MV-4-11 (cell line): ENCODE measurements around the gene UBE2S.
"Not testable (repeated sequence)": the region's sequence is repeated elsewhere in the genome, so short reads cannot be mapped to it uniquely, and the experiment has no call there.

Experiments
- DNase-seq: peaks from one replicate; lab custom pipeline; 2025; lab: John Stamatoyannopoulos, UW

The UBE2S gene

GRCh38 chr19:55406091-55406825 lies 1.3 kb downstream of the UBE2S start:
- DNase-seq: no peak

- no peak for DNase-seq
These were observed 1.9 kb downstream of the UBE2S start for GRCh38 chr19:55405638-55406037.

GRCh38 chr19:55402509-55402908 lies 5.1 kb downstream of the UBE2S start:
- no peak for DNase-seq

- not testable (repeated sequence) for DNase-seq
These were observed 6.2 kb downstream of the UBE2S start for GRCh38 chr19:55401390-55401789.

- DNase-seq: no peak
These were observed 7.1 kb downstream of the UBE2S start for GRCh38 chr19:55400281-55401087.

GRCh38 chr19:55398200-55398925 lies 9.2 kb downstream of the UBE2S start:
- peak; percentile 84 for DNase-seq

- no peak for DNase-seq
These were observed 14.5 kb downstream of the UBE2S start for GRCh38 chr19:55392820-55393761.

- DNase-seq: no peak
These were observed 15.6 kb downstream of the UBE2S start for GRCh38 chr19:55391702-55392615.

- DNase-seq: peak; percentile 50
These were observed 16.4 kb downstream of the UBE2S start for GRCh38 chr19:55391191-55391670.

GRCh38 chr19:55390461-55390880 lies 17.1 kb downstream of the UBE2S start:
- no peak for DNase-seq

GRCh38 chr19:55389386-55390317 lies 17.9 kb downstream of the UBE2S start:
- no peak for DNase-seq

- no peak for DNase-seq
These were observed 19.7 kb downstream of the UBE2S start for GRCh38 chr19:55387736-55388497.

GRCh38 chr19:55386493-55386971 lies 21.1 kb downstream of the UBE2S start:
- no peak for DNase-seq

- peak; percentile 100 for DNase-seq
These were observed 21.7 kb downstream of the UBE2S start, which contains the start of gene RPL28 for GRCh38 chr19:55385724-55386492. TSS of gene RPL28 (plus strand) at chr19:55385932. CDS start at chr19:55386358, 426 bp downstream.

- peak; percentile 99 for DNase-seq
These were observed 22.5 kb downstream of the UBE2S start for GRCh38 chr19:55384920-55385723.
